ENCODE results near the gene GRID2. TPM values are rescaled to one million over a fixed set of nuclear protein-coding genes. Genes with fewer than 3 reads are reported as not detected.

The GRID2 gene
- total and polyA plus RNA-seq, 9 of the 15 experiments (the other 6 are each of a cell fraction or from before 2014, with no cell fraction given), result 0.04 TPM; not detected in 7

- no peak for FAIRE-seq
- H3K4me1 ChIP-seq (replicated peaks in 1 of 2; ENCODE audit: control insufficient read depth in 2 of 2, insufficient read depth in 2 of 2, low read length in 2 of 2), result no peaks in the 10 kb centered on the region
- in situ Hi-C loops (cut with MboI) (no loop called here), intact Hi-C loops (cut with micrococcal nuclease) (no loop called here)
- WGBS (ENCODE audit: insufficient coverage, low coverage, missing lambda C conversion rate), result 0% methylated on average over 3 of the region's 3 CpGs
- no peaks in the 10 kb centered on the region for H4K20me1 ChIP-seq (replicated peaks; ENCODE audit: control insufficient read depth, insufficient read depth, low read length)
- no TSS peak for BruUV-seq (replicated peaks)
- H2AFZ ChIP-seq (ENCODE audit: low read depth, low read length), result no peak overlapping the region
- TF ChIP-seq SIRT6 (IDR thresholded peaks at IDR 0.05; ENCODE audit: low read depth, low read length), result no peak
- no peak for TF ChIP-seq ZNF780A (CRISPR knock-in tag; IDR thresholded peaks at IDR 0.05)
- no peak for TF ChIP-seq MAX (CRISPR knock-in tag; IDR thresholded peaks at IDR 0.05)
- TF ChIP-seq HNRNPK (IDR thresholded peaks at IDR 0.05; ENCODE audit: low read depth, low read length, poor library complexity, severe bottlenecking), result no peak
- no peak for TF ChIP-seq ADNP (tag; IDR thresholded peaks at IDR 0.05)
- no peak for TF ChIP-seq HMG20B (CRISPR knock-in tag; IDR thresholded peaks at IDR 0.05)
- no peak for TF ChIP-seq SMARCA5 (IDR thresholded peaks at IDR 0.05)
- no peak for TF ChIP-seq NR4A1 (CRISPR knock-in tag; IDR thresholded peaks at IDR 0.05)
- no peak for TF ChIP-seq NR4A1 (tag; IDR thresholded peaks at IDR 0.05)
- TF ChIP-seq CEBPZ (IDR thresholded peaks at IDR 0.05; ENCODE audit: borderline replicate concordance, low read depth, low read length), result no peak
- TF ChIP-seq HDAC3 (IDR thresholded peaks at IDR 0.05; ENCODE audit: borderline replicate concordance, partially characterized antibody), result no peak
- TF ChIP-seq MED1 (CRISPR knock-in tag; IDR thresholded peaks at IDR 0.05; ENCODE audit: borderline replicate concordance), result no peak
- no peak for TF ChIP-seq CUX1 (CRISPR knock-in tag; IDR thresholded peaks at IDR 0.05)
- no peak for TF ChIP-seq MEF2D (tag; conservative IDR thresholded peaks at IDR 0.05; ENCODE audit: low read depth)
- no peak overlapping the region for H3K9ac ChIP-seq (ENCODE audit: insufficient read depth in 1 of 2, low read depth in 2 of 2, low read length in 2 of 2)
- no peak overlapping the region for H3K4me3 ChIP-seq
- H3K27me3 ChIP-seq (ENCODE audit: control insufficient read depth in 2 of 2, insufficient read depth in 2 of 2, low read length in 2 of 2), result no peaks in the 10 kb centered on the region
- no peaks in the 10 kb centered on the region for H3K79me2 ChIP-seq (ENCODE audit: control insufficient read depth, insufficient read depth, low read length)
- no peak for DNase-seq (ENCODE audit: extremely low read depth in 1 of 4, low spot score in 3 of 4)
- no peak for ATAC-seq
- H3K9me1 ChIP-seq (ENCODE audit: control insufficient read depth, insufficient read depth, low read length), result no peaks in the 10 kb centered on the region
- CTCF ChIA-PET (ENCODE audit: low intra/inter-chr PET ratio), result interaction anchor here (0.7 kb wide), 1 partner anchor 111 kb away, joined by 3 read pairs; no protein-coding TSS in a partner anchor
- POLR2A ChIA-PET, result no interaction called here
- no peak overlapping the region for H3K27ac ChIP-seq (ENCODE audit: extremely low read depth, low read depth, low read length)
- no peaks in the 10 kb centered on the region; the same call in 1 of the 2 replicates for H3K9me3 ChIP-seq (replicated peaks; ENCODE audit: control insufficient read depth, insufficient read depth, low read depth, low read length)
- H3K4me2 ChIP-seq (ENCODE audit: insufficient read depth, low read length), result no peak overlapping the region
- H3K36me3 ChIP-seq (ENCODE audit: control insufficient read depth, insufficient read depth, low read length), result no peaks in the 10 kb centered on the region
Measured at GRCh38 chr4:93660036-93660435, 1356.3 kb downstream of the GRID2 start.
